HepG2 (cell line): Measurements from ENCODE around the gene EPO. TPM values are rescaled to one million over a fixed set of nuclear protein-coding genes. Genes with fewer than 3 reads are reported as not detected.
A peak's percentile ranks its signal among the peaks of the same experiment; 100 is the strongest.

Source experiments
- ELF1 ChIP-seq: sonication (generic); formaldehyde crosslinking; IDR thresholded peaks from 2 replicates; pipeline ENCODE4 v1.4.0; 2020; ENCODE audit warnings: missing genetic modification reagents
- FOXM1 ChIP-seq: sonication (generic); formaldehyde crosslinking; IDR thresholded peaks from 2 replicates; pipeline ENCODE4 v1.5.0; 2020; ENCODE audit warnings: missing genetic modification reagents
- GATAD1 ChIP-seq: IDR thresholded peaks from 2 replicates; pipeline ENCODE4 v1.6.1; 2016; ENCODE audit warnings: missing genetic modification reagents, missing compliant biosample characterization
- IRX3 ChIP-seq: sonication (generic); formaldehyde crosslinking; IDR thresholded peaks from 2 replicates; pipeline ENCODE4 v1.8.1; 2023; ENCODE audit warnings: mild to moderate bottlenecking, low read depth, missing genetic modification reagents, borderline replicate concordance
- JUND ChIP-seq: sonication (generic); formaldehyde crosslinking; IDR thresholded peaks from 2 replicates; pipeline ENCODE4 v1.8.0; 2022; ENCODE audit warnings: mild to moderate bottlenecking, missing genetic modification reagents
- KAT8 ChIP-seq: IDR thresholded peaks from 2 replicates; pipeline ENCODE4 v1.6.1; 2016; ENCODE audit warnings: missing genetic modification reagents, missing compliant biosample characterization
- KLF13 ChIP-seq: sonication (generic); formaldehyde crosslinking; IDR thresholded peaks from 2 replicates; pipeline ENCODE4 v1.4.0; 2020; ENCODE audit warnings: mild to moderate bottlenecking, missing genetic modification reagents
- KLF9 ChIP-seq: IDR thresholded peaks from 2 replicates; pipeline ENCODE4 v1.6.1; 2016; ENCODE audit warnings: low read depth
- NR2C2 ChIP-seq: sonication (generic); formaldehyde crosslinking; IDR thresholded peaks from 2 replicates; pipeline ENCODE4 v1.4.0; 2020; ENCODE audit warnings: missing genetic modification reagents, mild to moderate bottlenecking, moderate library complexity, borderline replicate concordance
- ONECUT2 ChIP-seq: sonication (generic); formaldehyde crosslinking; IDR thresholded peaks from 2 replicates; pipeline ENCODE4 v1.4.0; 2020; ENCODE audit warnings: missing genetic modification reagents
- PRMT3 ChIP-seq: sonication (generic); formaldehyde crosslinking; IDR thresholded peaks from 2 replicates; pipeline ENCODE4 v1.8.1; 2022; ENCODE audit warnings: low read depth, mild to moderate bottlenecking, moderate library complexity, missing genetic modification reagents, borderline replicate concordance
- RBM39 ChIP-seq: fragments of 200-400 bp; formaldehyde crosslinking; IDR thresholded peaks from one replicate; pipeline ENCODE4 v1.6.1; 2018; ENCODE audit warnings: antibody characterized with exemption, mild to moderate bottlenecking, low read depth, low read length; ENCODE audit not compliant: poor library complexity, severe bottlenecking
- SCMH1 ChIP-seq: sonication (generic); formaldehyde crosslinking; IDR thresholded peaks from 2 replicates; pipeline ENCODE4 v1.9.0; 2021; ENCODE audit warnings: missing genetic modification reagents, mild to moderate bottlenecking, borderline replicate concordance
- SMARCE1 ChIP-seq: fragments of 450-650 bp; IDR thresholded peaks from 2 replicates; pipeline ENCODE4 v1.6.1; 2017; ENCODE audit warnings: borderline replicate concordance
- SP2 ChIP-seq: sonication (generic); formaldehyde crosslinking; IDR thresholded peaks from 2 replicates; pipeline ENCODE4 v1.5.1; 2020; ENCODE audit warnings: mild to moderate bottlenecking, missing genetic modification reagents
- TMF1 ChIP-seq: sonication (generic); formaldehyde crosslinking; IDR thresholded peaks from 2 replicates; pipeline ENCODE4 v1.8.1; 2022; ENCODE audit warnings: low read depth, missing genetic modification reagents
- YEATS4 ChIP-seq: sonication (generic); formaldehyde crosslinking; IDR thresholded peaks from 2 replicates; pipeline ENCODE4 v1.4.0; 2020; ENCODE audit warnings: missing genetic modification reagents, borderline replicate concordance
- ZNF3 ChIP-seq: IDR thresholded peaks from 2 replicates; pipeline ENCODE4 v1.7.0; 2017; ENCODE audit warnings: inconsistent platforms
- ZNF547 ChIP-seq: sonication (generic); formaldehyde crosslinking; IDR thresholded peaks from 2 replicates; pipeline ENCODE4 v1.5.1; 2020; ENCODE audit warnings: mild to moderate bottlenecking, missing genetic modification reagents
- ZNF549 ChIP-seq: sonication (generic); formaldehyde crosslinking; IDR thresholded peaks from 2 replicates; pipeline ENCODE4 v1.5.0; 2020; ENCODE audit warnings: missing genetic modification reagents
- ZNF577 ChIP-seq: sonication (generic); formaldehyde crosslinking; IDR thresholded peaks from 2 replicates; pipeline ENCODE4 v1.4.0; 2020; ENCODE audit warnings: mild to moderate bottlenecking, low read depth, missing genetic modification reagents, borderline replicate concordance
- ZNF776 ChIP-seq: sonication (generic); formaldehyde crosslinking; IDR thresholded peaks from 2 replicates; pipeline ENCODE4 v1.4.0; 2020; ENCODE audit warnings: mild to moderate bottlenecking, missing genetic modification reagents
- ZNF841 ChIP-seq: sonication (generic); formaldehyde crosslinking; IDR thresholded peaks from 2 replicates; pipeline ENCODE4 v1.8.1; 2023; ENCODE audit warnings: missing genetic modification reagents, borderline replicate concordance
- polyA plus RNA-seq, 8 experiments: library from polyadenylated mRNA; depleted of rRNA in 3 of 8; stranded (reverse) in 7 of 8; unstranded in 1 of 8; fragments of >200 nt; fragmentation: Illumina TruSeq in 4 of 8; extraction: Trizol in 4 of 8; gene quantifications; 2 replicates each; pipeline versions ENCODE4 v1.2.1 to v1.2.3, GENCODE V29; 2011 to 2016; ENCODE audit warnings: low read depth in 4 of 8, missing spikeins in 1 of 8, mixed read lengths in 1 of 8; ENCODE audit not compliant: insufficient read depth in 1 of 8
- total RNA-seq, 5 experiments: library from RNA; depleted of rRNA; stranded (reverse); fragments of >200 nt; fragmentation: Illumina TruSeq; extraction: Trizol; gene quantifications; 2 replicates each; pipeline ENCODE4 v1.2.3, GENCODE V29; 2016; ENCODE audit warnings: low read depth in 1 of 5
- TF ChIP-seq, protein P1 (sequence below): IDR thresholded peaks from 2 replicates; pipeline ENCODE4 v1.6.1; 2016; ENCODE audit warnings: low read depth, control low read depth
- TF ChIP-seq, protein P2 (sequence below): sonication (generic); formaldehyde crosslinking; IDR thresholded peaks from 2 replicates; pipeline ENCODE4 v1.8.0; 2022; ENCODE audit warnings: missing genetic modification reagents, mild to moderate bottlenecking, borderline replicate concordance
- TF ChIP-seq, protein P3 (sequence below): sonication (generic); formaldehyde crosslinking; IDR thresholded peaks from 2 replicates; pipeline ENCODE4 v1.5.0; 2020; ENCODE audit warnings: mild to moderate bottlenecking, missing genetic modification reagents
- TF ChIP-seq, protein P4 (sequence below): sonication (generic); formaldehyde crosslinking; IDR thresholded peaks from 2 replicates; pipeline ENCODE4 v1.5.1; 2020; ENCODE audit warnings: missing genetic modification reagents, mild to moderate bottlenecking, borderline replicate concordance

Gene EPO
- total and polyA plus RNA-seq, 2 of the 13 experiments (the other 11 are each of a cell fraction or from before 2014, with no cell fraction given) = 10.3 to 25.7 TPM

DNA sequence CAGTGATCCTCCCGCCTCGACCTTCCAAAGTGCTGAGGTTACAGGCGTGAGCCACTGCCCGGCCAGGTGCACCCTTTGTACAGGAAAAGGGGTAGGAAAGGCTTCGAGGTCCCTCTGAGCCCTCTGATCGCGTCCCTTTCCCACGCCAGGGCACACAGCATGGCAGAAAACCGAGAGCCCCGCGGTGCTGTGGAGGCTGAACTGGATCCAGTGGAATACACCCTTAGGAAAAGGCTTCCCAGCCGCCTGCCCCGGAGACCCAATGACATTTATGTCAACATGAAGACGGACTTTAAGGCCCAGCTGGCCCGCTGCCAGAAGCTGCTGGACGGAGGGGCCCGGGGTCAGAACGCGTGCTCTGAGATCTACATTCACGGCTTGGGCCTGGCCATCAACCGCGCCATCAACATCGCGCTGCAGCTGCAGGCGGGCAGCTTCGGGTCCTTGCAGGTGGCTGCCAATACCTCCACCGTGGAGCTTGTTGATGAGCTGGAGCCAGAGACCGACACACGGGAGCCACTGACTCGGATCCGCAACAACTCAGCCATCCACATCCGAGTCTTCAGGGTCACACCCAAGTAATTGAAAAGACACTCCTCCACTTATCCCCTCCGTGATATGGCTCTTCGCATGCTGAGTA is 13.5 kb upstream of the EPO start (continued):
- TF ChIP-seq ZNF776 = 0 out of 2 replicates have a peak, but pooled peaks have one; percentile 19
- TF ChIP-seq ELF1 (CRISPR knock-in tag) = no peak
- TF ChIP-seq SCMH1 (CRISPR knock-in tag) = no peak
- TF ChIP-seq ZNF549 (CRISPR knock-in tag) = no peak
- TF ChIP-seq IRX3 (CRISPR knock-in tag) = no peak
- TF ChIP-seq, protein P1, sequence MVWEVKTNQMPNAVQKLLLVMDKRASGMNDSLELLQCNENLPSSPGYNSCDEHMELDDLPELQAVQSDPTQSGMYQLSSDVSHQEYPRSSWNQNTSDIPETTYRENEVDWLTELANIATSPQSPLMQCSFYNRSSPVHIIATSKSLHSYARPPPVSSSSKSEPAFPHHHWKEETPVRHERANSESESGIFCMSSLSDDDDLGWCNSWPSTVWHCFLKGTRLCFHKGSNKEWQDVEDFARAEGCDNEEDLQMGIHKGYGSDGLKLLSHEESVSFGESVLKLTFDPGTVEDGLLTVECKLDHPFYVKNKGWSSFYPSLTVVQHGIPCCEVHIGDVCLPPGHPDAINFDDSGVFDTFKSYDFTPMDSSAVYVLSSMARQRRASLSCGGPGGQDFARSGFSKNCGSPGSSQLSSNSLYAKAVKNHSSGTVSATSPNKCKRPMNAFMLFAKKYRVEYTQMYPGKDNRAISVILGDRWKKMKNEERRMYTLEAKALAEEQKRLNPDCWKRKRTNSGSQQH (CRISPR knock-in tag) = no peak
- TF ChIP-seq FOXM1 (CRISPR knock-in tag) = no peak
- no peak for TF ChIP-seq SMARCE1
- TF ChIP-seq ZNF547 (CRISPR knock-in tag) = no peak
- TF ChIP-seq KAT8 (CRISPR knock-in tag) = no peak
- no peak for TF ChIP-seq KLF13 (CRISPR knock-in tag)
- TF ChIP-seq, protein P2, sequence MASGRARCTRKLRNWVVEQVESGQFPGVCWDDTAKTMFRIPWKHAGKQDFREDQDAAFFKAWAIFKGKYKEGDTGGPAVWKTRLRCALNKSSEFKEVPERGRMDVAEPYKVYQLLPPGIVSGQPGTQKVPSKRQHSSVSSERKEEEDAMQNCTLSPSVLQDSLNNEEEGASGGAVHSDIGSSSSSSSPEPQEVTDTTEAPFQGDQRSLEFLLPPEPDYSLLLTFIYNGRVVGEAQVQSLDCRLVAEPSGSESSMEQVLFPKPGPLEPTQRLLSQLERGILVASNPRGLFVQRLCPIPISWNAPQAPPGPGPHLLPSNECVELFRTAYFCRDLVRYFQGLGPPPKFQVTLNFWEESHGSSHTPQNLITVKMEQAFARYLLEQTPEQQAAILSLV = peak; percentile 57; the same call in 1 of the 2 replicates
- TF ChIP-seq, protein P3, sequence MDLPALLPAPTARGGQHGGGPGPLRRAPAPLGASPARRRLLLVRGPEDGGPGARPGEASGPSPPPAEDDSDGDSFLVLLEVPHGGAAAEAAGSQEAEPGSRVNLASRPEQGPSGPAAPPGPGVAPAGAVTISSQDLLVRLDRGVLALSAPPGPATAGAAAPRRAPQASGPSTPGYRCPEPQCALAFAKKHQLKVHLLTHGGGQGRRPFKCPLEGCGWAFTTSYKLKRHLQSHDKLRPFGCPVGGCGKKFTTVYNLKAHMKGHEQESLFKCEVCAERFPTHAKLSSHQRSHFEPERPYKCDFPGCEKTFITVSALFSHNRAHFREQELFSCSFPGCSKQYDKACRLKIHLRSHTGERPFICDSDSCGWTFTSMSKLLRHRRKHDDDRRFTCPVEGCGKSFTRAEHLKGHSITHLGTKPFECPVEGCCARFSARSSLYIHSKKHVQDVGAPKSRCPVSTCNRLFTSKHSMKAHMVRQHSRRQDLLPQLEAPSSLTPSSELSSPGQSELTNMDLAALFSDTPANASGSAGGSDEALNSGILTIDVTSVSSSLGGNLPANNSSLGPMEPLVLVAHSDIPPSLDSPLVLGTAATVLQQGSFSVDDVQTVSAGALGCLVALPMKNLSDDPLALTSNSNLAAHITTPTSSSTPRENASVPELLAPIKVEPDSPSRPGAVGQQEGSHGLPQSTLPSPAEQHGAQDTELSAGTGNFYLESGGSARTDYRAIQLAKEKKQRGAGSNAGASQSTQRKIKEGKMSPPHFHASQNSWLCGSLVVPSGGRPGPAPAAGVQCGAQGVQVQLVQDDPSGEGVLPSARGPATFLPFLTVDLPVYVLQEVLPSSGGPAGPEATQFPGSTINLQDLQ (CRISPR knock-in tag) = no peak
- no peak for TF ChIP-seq YEATS4 (CRISPR knock-in tag)
- no peak for TF ChIP-seq GATAD1 (CRISPR knock-in tag)
- TF ChIP-seq PRMT3 = no peak
- no peak for TF ChIP-seq ZNF841
- no peak for TF ChIP-seq JUND
- TF ChIP-seq NR2C2 (CRISPR knock-in tag) = no peak
- no peak for TF ChIP-seq ONECUT2
- no peak for TF ChIP-seq ZNF3 (CRISPR knock-in tag)
- no peak for TF ChIP-seq ZNF577 (CRISPR knock-in tag)
- no peak for TF ChIP-seq RBM39
- TF ChIP-seq, protein P4, sequence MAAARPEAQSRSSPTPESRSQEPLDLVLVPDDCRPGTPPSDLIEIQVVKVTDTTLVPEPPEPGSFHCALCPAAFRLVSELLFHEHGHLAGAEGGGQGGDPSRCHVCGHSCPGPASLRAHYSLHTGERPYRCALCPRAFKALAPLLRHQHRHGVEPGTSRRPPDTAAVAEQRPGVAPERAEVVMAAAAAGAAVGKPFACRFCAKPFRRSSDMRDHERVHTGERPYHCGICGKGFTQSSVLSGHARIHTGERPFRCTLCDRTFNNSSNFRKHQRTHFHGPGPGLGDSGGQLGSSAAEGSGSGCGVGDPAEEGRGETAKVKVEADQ (CRISPR knock-in tag) = no peak
- TF ChIP-seq SP2 (CRISPR knock-in tag) = no peak
- no peak for TF ChIP-seq KLF9 (CRISPR knock-in tag)
- TF ChIP-seq TMF1 (CRISPR knock-in tag) = 0 out of 2 replicates have a peak, but pooled peaks have one; percentile 54
